HepG2 (cell line): ENCODE measurements around the gene IFIT1B. TPM values are rescaled to one million over a fixed set of nuclear protein-coding genes. Genes with fewer than 3 reads are reported as not detected.

Source experiments
- ARID2 ChIP-seq: sonication (generic); formaldehyde crosslinking; IDR thresholded peaks from 2 replicates; pipeline ENCODE4 v1.8.1; 2022; ENCODE audit warnings: mild to moderate bottlenecking, missing genetic modification reagents, borderline replicate concordance
- CCAR2 ChIP-seq: fragments of 200-400 bp; formaldehyde crosslinking; optimal IDR thresholded peaks from 2 replicates; pipeline ENCODE3; 2018; ENCODE audit warnings: low read depth, mild to moderate bottlenecking, low read length, moderate library complexity
- CHD2 ChIP-seq: IDR thresholded peaks from 2 replicates; pipeline ENCODE4 v1.6.1; 2011; ENCODE audit warnings: low read depth, low read length, improper control_type of control experiment
- FOXO1 ChIP-seq: sonication (generic); formaldehyde crosslinking; IDR thresholded peaks from 2 replicates; pipeline ENCODE4 v1.4.0; 2020; ENCODE audit warnings: missing genetic modification reagents
- GZF1 ChIP-seq: sonication (generic); formaldehyde crosslinking; IDR thresholded peaks from 2 replicates; pipeline ENCODE4 v1.5.1; 2020; ENCODE audit warnings: mild to moderate bottlenecking, missing genetic modification reagents
- HMGXB4 ChIP-seq, 2 experiments: sonication (generic) in 1 of 2; formaldehyde crosslinking in 1 of 2; IDR thresholded peaks; 2 replicates each; pipeline versions ENCODE4 v1.4.0 to v1.6.1; 2018 to 2020; ENCODE audit warnings: missing genetic modification reagents in 2 of 2, borderline replicate concordance in 1 of 2, low read depth in 1 of 2, mild to moderate bottlenecking in 1 of 2, missing biosample characterization in 1 of 2
- MATR3 ChIP-seq: sonication (generic); formaldehyde crosslinking; IDR thresholded peaks from 2 replicates; pipeline ENCODE4 v1.4.0; 2020; ENCODE audit warnings: missing genetic modification reagents
- PBX3 ChIP-seq: sonication (generic); formaldehyde crosslinking; IDR thresholded peaks from 2 replicates; pipeline ENCODE4 v1.8.1; 2023; ENCODE audit warnings: missing genetic modification reagents, inconsistent platforms, borderline replicate concordance
- POLR2G ChIP-seq: fragments of 200-400 bp; formaldehyde crosslinking; IDR thresholded peaks from 2 replicates; pipeline ENCODE4 v1.6.1; 2018; ENCODE audit warnings: mild to moderate bottlenecking, low read depth, low read length, moderate library complexity
- RXRB ChIP-seq: IDR thresholded peaks from 2 replicates; pipeline ENCODE4 v1.6.1; 2016; ENCODE audit warnings: borderline replicate concordance, missing genetic modification reagents, missing compliant biosample characterization
- SOX13 ChIP-seq, 3 experiments: fragments of 450-650 bp in 1 of 3; sonication (generic) in 1 of 3; formaldehyde crosslinking in 1 of 3; IDR thresholded peaks in 2 of 3; conservative IDR thresholded peaks in 1 of 3; 2 replicates each; pipeline versions ENCODE4 v1.5.0 to v1.6.1; 2016 to 2020; ENCODE audit warnings: antibody characterized with exemption in 1 of 3, mild to moderate bottlenecking in 1 of 3, missing compliant biosample characterization in 1 of 3, missing genetic modification reagents in 1 of 3, moderate library complexity in 1 of 3
- TRIM24 ChIP-seq: sonication (generic); formaldehyde crosslinking; IDR thresholded peaks from 2 replicates; pipeline ENCODE4 v1.8.0; 2022; ENCODE audit warnings: mild to moderate bottlenecking, missing genetic modification reagents
- UBTF ChIP-seq: sonication (generic); formaldehyde crosslinking; IDR thresholded peaks from 2 replicates; pipeline ENCODE4 v1.4.0; 2020; ENCODE audit warnings: mild to moderate bottlenecking, missing genetic modification reagents
- ZBTB14 ChIP-seq: sonication (generic); formaldehyde crosslinking; IDR thresholded peaks from 2 replicates; pipeline ENCODE4 v1.4.0; 2020; ENCODE audit warnings: missing genetic modification reagents
- ZBTB21 ChIP-seq: sonication (generic); formaldehyde crosslinking; IDR thresholded peaks from 2 replicates; pipeline ENCODE4 v1.4.0; 2020; ENCODE audit warnings: missing genetic modification reagents
- ZBTB25 ChIP-seq: IDR thresholded peaks from 2 replicates; pipeline ENCODE4 v1.6.1; 2018; ENCODE audit warnings: missing genetic modification reagents
- ZNF224 ChIP-seq: sonication (generic); formaldehyde crosslinking; IDR thresholded peaks from 2 replicates; pipeline ENCODE4 v1.5.0; 2020; ENCODE audit warnings: mild to moderate bottlenecking, missing genetic modification reagents
- ZNF292 ChIP-seq: sonication (generic); formaldehyde crosslinking; IDR thresholded peaks from 2 replicates; pipeline ENCODE4 v1.8.1; 2022; ENCODE audit warnings: mild to moderate bottlenecking, low read depth, missing genetic modification reagents, borderline replicate concordance
- ZNF713 ChIP-seq: sonication (generic); formaldehyde crosslinking; IDR thresholded peaks from 2 replicates; pipeline ENCODE4 v1.4.0; 2020; ENCODE audit warnings: mild to moderate bottlenecking, missing genetic modification reagents
- ZSCAN31 ChIP-seq: sonication (generic); formaldehyde crosslinking; IDR thresholded peaks from 2 replicates; pipeline ENCODE4 v1.5.0; 2020; ENCODE audit warnings: low read depth, mild to moderate bottlenecking, missing genetic modification reagents
- polyA plus RNA-seq, 8 experiments: library from polyadenylated mRNA; depleted of rRNA in 3 of 8; stranded (reverse) in 7 of 8; unstranded in 1 of 8; fragments of >200 nt; fragmentation: Illumina TruSeq in 4 of 8; extraction: Trizol in 4 of 8; gene quantifications; 2 replicates each; pipeline versions ENCODE4 v1.2.1 to v1.2.3, GENCODE V29; 2011 to 2016; ENCODE audit warnings: low read depth in 4 of 8, missing spikeins in 1 of 8, mixed read lengths in 1 of 8; ENCODE audit not compliant: insufficient read depth in 1 of 8
- total RNA-seq, 5 experiments: library from RNA; depleted of rRNA; stranded (reverse); fragments of >200 nt; fragmentation: Illumina TruSeq; extraction: Trizol; gene quantifications; 2 replicates each; pipeline ENCODE4 v1.2.3, GENCODE V29; 2016; ENCODE audit warnings: low read depth in 1 of 5

Gene IFIT1B
- total and polyA plus RNA-seq, 2 of the 13 experiments (the other 11 are each of a cell fraction or from before 2014, with no cell fraction given), result not detected

- no peak for TF ChIP-seq SOX13 (IDR thresholded peaks at IDR 0.05)
- TF ChIP-seq SOX13 (CRISPR knock-in tag; conservative IDR thresholded peaks at IDR 0.05 in 1 of 2, IDR thresholded peaks at IDR 0.05 in 1 of 2), result no peak
- no peak for TF ChIP-seq TRIM24 (CRISPR knock-in tag)
- no peak for TF ChIP-seq CHD2
- TF ChIP-seq ZBTB25 (CRISPR knock-in tag), result no peak
- no peak for TF ChIP-seq GZF1 (CRISPR knock-in tag)
- TF ChIP-seq ZNF292 (CRISPR knock-in tag), result 0 out of 2 replicates have a peak, but pooled peaks have one; percentile 74
- 0 out of 2 replicates have a peak, but pooled peaks have one; percentile 7 for TF ChIP-seq PBX3 (CRISPR knock-in tag)
- no peak for TF ChIP-seq RXRB
- peak; percentile 14; the same call in 1 of the 2 replicates for TF ChIP-seq ZNF224 (CRISPR knock-in tag)
- TF ChIP-seq FOXO1 (CRISPR knock-in tag), result peak; percentile 6; the same call in 1 of the 2 replicates
- peak; percentile 74 for TF ChIP-seq POLR2G
- peak; percentile 40 to 82; a peak in 2 of 4 replicates for TF ChIP-seq HMGXB4 (CRISPR knock-in tag; IDR thresholded peaks at IDR 0.05; ENCODE audit: borderline replicate concordance in 1 of 2, low read depth in 1 of 2)
- TF ChIP-seq MATR3 (CRISPR knock-in tag), result no peak
- TF ChIP-seq CCAR2, result no peak
- TF ChIP-seq ARID2 (CRISPR knock-in tag), result 0 out of 2 replicates have a peak, but pooled peaks have one; percentile 28
- TF ChIP-seq UBTF (CRISPR knock-in tag), result no peak
- peak; percentile 97 for TF ChIP-seq ZBTB14
- no peak for TF ChIP-seq ZNF713 (CRISPR knock-in tag)
- no peak for TF ChIP-seq ZBTB21 (CRISPR knock-in tag)
- TF ChIP-seq ZSCAN31 (CRISPR knock-in tag), result peak; percentile 57; the same call in 1 of the 2 replicates
Measured at GRCh38 chr10:89414146-89414878, 36.5 kb downstream of the IFIT1B start, which contains the start of gene IFIT5 (continued).
